ENCODE measurements around the gene BCL2L2.

Gene BCL2L2

DNA sequence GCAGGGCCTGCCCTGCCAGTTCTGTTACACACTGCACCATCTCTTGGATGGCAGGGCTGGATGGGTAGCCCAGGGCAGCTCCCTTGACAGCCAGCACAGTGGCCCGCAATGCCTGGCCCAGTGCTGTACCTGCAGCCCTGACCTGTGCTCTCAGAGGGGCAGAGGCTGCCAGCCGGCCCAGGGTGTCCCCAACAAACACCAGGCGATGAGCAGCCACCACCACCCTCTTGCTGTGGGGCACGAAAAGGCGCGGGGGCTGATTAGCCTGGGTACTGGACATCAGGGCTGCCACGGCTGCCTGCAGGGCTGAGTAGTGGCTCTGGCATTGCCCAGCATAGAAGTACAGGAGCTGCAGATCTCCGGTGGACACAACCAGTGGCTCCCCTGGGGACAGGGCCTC is 50.6 kb downstream of the BCL2L2 start:
- no peak for DNase-seq

DNA sequence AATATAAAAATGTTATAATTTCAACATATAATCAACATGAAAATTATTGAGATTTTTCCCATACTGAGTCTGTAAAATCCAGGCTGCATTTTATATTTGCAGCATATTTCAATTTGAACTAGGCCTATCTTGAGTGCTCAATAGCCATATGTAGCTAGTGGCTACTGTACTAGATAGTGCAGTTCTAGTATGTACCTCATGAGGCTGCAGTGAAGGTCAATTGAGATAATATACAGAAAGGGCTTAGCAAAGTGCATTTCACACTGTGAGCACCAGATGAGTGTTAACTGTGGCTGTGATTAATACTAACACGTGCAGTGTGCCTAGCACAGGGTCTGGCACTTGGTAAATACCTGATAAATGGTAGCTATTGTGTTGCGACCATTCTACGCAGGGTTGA is 51.4 kb downstream of the BCL2L2 start:
- no peak for DNase-seq

DNA sequence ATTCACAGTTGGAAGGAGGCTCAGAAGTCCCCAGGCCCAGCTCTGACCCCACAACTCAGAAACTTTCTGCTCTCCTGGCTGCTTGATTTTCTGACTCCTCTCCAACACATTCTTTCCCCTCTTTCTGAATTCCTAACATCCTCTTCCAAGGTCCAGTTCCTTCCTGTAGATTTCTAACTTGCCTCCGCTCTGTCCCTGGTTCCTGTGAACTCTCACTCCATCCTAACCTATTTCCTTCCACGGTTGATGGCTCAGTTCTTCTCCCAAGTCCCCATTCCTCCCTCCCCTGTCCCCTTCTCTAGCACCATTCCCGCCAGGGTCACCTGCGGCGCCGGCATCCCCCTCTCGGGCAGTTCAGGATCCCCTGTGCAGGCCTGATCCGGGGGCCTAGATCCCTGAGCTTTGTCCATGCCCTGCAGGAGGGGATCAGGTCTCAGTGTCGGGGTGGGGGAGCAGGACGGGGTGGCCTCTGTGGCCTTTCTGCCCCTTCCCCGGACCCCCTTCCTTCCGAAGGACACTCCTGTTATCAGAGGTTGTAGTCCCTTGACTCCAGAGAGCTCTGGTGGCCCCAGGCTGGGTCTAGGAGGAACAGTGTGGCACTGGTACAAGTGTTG is 52.0 kb downstream of the BCL2L2 start:
- no peak for DNase-seq

DNA sequence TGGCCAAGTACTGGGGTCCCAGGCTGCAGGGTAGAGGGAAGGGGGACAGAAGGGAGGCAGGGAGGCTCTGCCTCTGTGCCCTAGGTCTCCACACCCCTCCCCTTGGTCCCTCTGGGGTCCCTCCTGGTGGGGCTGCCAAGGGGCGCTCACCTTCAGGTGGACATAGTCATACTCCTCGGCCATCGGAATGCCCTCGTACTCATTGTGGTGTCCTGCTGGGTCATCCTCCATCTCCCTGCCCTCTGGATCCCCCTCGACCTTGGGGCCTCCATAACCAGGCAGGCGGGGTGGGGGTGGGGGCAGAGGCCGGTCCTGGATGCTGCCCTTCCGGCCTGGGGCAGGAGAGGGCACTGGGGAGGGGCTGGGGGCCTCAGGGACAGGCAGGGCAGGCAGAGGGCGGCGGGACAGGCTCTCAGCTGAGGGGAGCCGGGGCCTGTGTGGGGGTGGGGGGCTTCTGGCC is 52.6 kb downstream of the BCL2L2 start:
- no peak for DNase-seq

DNA sequence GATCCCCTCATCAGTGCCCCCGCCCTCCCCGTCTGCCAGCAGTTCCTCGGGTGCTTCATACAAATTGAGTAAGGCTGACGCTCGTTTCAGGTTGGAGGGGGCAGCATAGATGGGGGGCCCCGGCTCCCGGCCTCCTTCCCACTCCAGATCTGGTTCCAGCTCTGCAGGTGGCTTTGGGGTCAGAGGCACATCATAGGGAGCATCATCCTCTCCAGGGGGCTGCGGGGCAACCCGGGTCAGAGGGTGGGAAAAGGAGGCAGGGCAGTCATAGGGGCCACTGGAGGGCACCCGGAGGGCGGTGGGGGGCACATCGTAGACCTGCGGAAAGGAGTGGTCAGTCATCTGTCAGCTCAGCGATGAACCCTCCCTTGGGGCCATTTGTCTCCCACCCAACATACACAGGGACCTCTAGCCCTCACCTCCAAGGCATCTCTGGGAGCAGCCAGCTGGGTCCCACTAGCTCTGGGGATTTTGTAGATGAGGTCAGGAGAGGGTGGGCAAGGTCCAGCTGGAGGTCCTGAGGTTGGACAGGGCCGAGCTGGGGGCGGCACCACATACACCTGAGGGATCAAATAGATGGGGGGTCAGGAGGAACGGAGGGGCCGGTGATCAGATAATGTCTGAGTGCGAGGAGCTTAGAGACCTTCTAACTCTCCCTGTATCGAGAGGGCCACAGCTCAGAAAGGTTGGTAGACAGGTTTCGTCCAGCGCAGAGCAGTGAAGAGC is 53.3 kb downstream of the BCL2L2 start:
- DNase-seq: no peak

GRCh38 chr14:23360496-23360895 is 53.9 kb downstream of the BCL2L2 start:
- DNase-seq: no peak

DNA sequence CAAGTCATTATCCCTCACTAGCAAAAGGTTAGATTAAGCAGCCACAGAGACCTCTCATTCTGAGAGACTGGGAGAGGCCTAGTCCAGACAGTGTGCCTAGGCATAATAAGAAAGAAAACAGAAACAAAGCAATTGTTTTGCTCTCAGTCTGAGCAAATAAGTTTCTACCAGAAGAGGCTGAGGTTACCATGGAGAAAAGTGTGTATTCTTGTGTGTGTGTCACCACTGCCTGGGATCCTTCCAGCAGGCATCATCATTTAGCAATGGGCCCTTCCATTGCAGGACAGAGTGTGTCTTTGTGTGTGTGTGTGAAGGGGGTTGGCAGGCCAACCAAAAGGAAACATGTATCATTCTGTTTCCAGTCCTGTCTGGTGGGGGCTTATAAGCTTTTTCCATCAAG is 54.7 kb downstream of the BCL2L2 start:
- DNase-seq: no peak

Measured in GDM1 (cell line).